GM12878 (cell line): ENCODE data around the gene ME2. TPM values are rescaled to one million over a fixed set of nuclear protein-coding genes. Genes with fewer than 3 reads are reported as not detected.

Source experiments
- ATAC-seq: fragments of 200-7000 bp; cut with Tn5 transposase; 3 replicates; pipeline ENCODE4 v1.9.1; 2020; ENCODE audit warnings: mild to moderate bottlenecking, moderate library complexity
- BruUV-seq: library from RNA; stranded (reverse); fragments of 400-500 nt; replicated peaks from 2 replicates; lab custom pipeline; 2021; lab: Mats Ljungman, UMichigan
- CTCF ChIA-PET: fragments of 300-600 bp; sonication (Branson Sonifier 250); formaldehyde crosslinking; extraction: SDS; loops from one replicate; lab custom pipeline; 2021; ENCODE audit warnings: inconsistent platforms; lab: Yijun Ruan, JAX
- POLR2A ChIA-PET: fragments of 350-600 bp; formaldehyde crosslinking; extraction: SDS; loops from one replicate; lab custom pipeline; 2021; ENCODE audit warnings: inconsistent platforms; lab: Charles Lee
- RAD21 ChIA-PET: fragments of 300-600 bp; sonication (Branson Sonifier 250); formaldehyde crosslinking; loops from one replicate; lab custom pipeline; 2023; ENCODE audit warnings: antibody characterized with exemption; ENCODE audit not compliant: unreplicated experiment; lab: Charles Lee
- SMC1A ChIA-PET: fragments of 300-600 bp; sonication (Branson Sonifier 250); formaldehyde crosslinking; loops from one replicate; lab custom pipeline; 2023; ENCODE audit not compliant: unreplicated experiment, uncharacterized antibody; lab: Charles Lee
- DNase-seq: peaks from one replicate; pipeline ENCODE4 v3.0.0-alpha.2; 2011; ENCODE audit warnings: low read depth, low spot score
- FAIRE-seq: peaks from 3 replicates; lab custom pipeline; 2011; peaks lifted over from hg19 to GRCh38; lab: Jason Lieb, UNC
- H2AFZ ChIP-seq: 2 replicates; pipeline ENCODE4 v1.6.0; 2011; ENCODE audit warnings: low read depth, low read length, control low read depth; ENCODE audit not compliant: control insufficient read depth
- H3K27ac ChIP-seq: 2 replicates; pipeline ENCODE4 v1.5.1; 2011; ENCODE audit warnings: control low read depth; ENCODE audit not compliant: control insufficient read depth, insufficient read depth
- H3K27me3 ChIP-seq, 2 experiments: replicated peaks in 1 of 2; 2 replicates each; pipeline versions ENCODE4 v1.6.0 to v1.6.1; 2011; ENCODE audit warnings: low read length in 1 of 2; ENCODE audit not compliant: control insufficient read depth in 2 of 2, insufficient read depth in 2 of 2
- H3K36me3 ChIP-seq, 2 experiments: 2 replicates each; pipeline ENCODE4 v1.5.1; 2011; ENCODE audit warnings: low read length in 1 of 2; ENCODE audit not compliant: control insufficient read depth in 2 of 2, insufficient read depth in 2 of 2
- H3K4me1 ChIP-seq: 2 replicates; pipeline ENCODE4 v1.6.1; 2011; ENCODE audit warnings: mild to moderate bottlenecking, low read length, moderate library complexity, mixed read lengths; ENCODE audit not compliant: control insufficient read depth, insufficient read depth
- H3K4me2 ChIP-seq: 2 replicates; pipeline ENCODE4 v1.6.0; 2011; ENCODE audit warnings: control low read depth; ENCODE audit not compliant: control insufficient read depth, insufficient read depth
- H3K4me3 ChIP-seq: fragments of 200-600 bp; sonication (generic); 2 replicates; pipeline ENCODE4 v1.5.1; 2016
- H3K79me2 ChIP-seq: 2 replicates; pipeline ENCODE4 v1.6.0; 2011; ENCODE audit warnings: low read length; ENCODE audit not compliant: control insufficient read depth, insufficient read depth
- H3K9ac ChIP-seq: 2 replicates; pipeline ENCODE4 v1.8.0; 2011; ENCODE audit warnings: low read length, control low read depth, mixed read lengths; ENCODE audit not compliant: control insufficient read depth, insufficient read depth
- H3K9me3 ChIP-seq: replicated peaks from 3 replicates; pipeline ENCODE4 v1.5.1; 2011; ENCODE audit warnings: mild to moderate bottlenecking, low read length; ENCODE audit not compliant: control insufficient read depth, insufficient read depth
- H4K20me1 ChIP-seq: 2 replicates; pipeline ENCODE4 v1.6.0; 2011; ENCODE audit not compliant: control insufficient read depth, insufficient read depth
- BMI1 ChIP-seq: fragments of 450-650 bp; IDR thresholded peaks from 2 replicates; pipeline ENCODE4 v1.6.1; 2016; ENCODE audit warnings: mild to moderate bottlenecking, moderate library complexity, borderline replicate concordance
- CHD4 ChIP-seq: fragments of 200-600 bp; sonication (generic); IDR thresholded peaks from 2 replicates; pipeline ENCODE4 v1.6.1; 2016; ENCODE audit warnings: mild to moderate bottlenecking
- FOXM1 ChIP-seq: IDR thresholded peaks from 2 replicates; pipeline ENCODE4 v1.6.1; 2012; ENCODE audit warnings: low read depth, mild to moderate bottlenecking, inconsistent platforms, low read length, moderate library complexity
- IKZF1 ChIP-seq: fragments of 450-650 bp; conservative IDR thresholded peaks from 2 replicates; pipeline ENCODE4 v1.6.1; 2017; ENCODE audit warnings: antibody characterized with exemption, mild to moderate bottlenecking
- NR2C2 ChIP-seq: IDR thresholded peaks from 2 replicates; pipeline ENCODE4 v1.6.1; 2011; ENCODE audit warnings: borderline replicate concordance, low read depth; ENCODE audit not compliant: control insufficient read depth, insufficient read length
- SPI1 ChIP-seq: IDR thresholded peaks from 2 replicates; pipeline ENCODE4 v1.6.1; 2011; ENCODE audit warnings: low read depth, mild to moderate bottlenecking, low read length, moderate library complexity, borderline replicate concordance; ENCODE audit not compliant: insufficient read depth
- TCF3 ChIP-seq: IDR thresholded peaks from 2 replicates; pipeline ENCODE4 v1.6.1; 2012; ENCODE audit warnings: low read depth, mild to moderate bottlenecking, low read length, borderline replicate concordance; ENCODE audit not compliant: insufficient read depth
- ZNF24 ChIP-seq: fragments of 450-650 bp; IDR thresholded peaks from 2 replicates; pipeline ENCODE4 v1.6.1; 2017; ENCODE audit warnings: antibody characterized with exemption, mild to moderate bottlenecking
- ZZZ3 ChIP-seq: IDR thresholded peaks from 2 replicates; pipeline ENCODE4 v1.6.1; 2011; ENCODE audit warnings: low read depth; ENCODE audit not compliant: control insufficient read depth, insufficient read length
- WGBS: methylation state at CpG from one replicate; pipeline ENCODE4 v1.1.6; 2016; ENCODE audit warnings: low lambda C conversion rate; ENCODE audit not compliant: insufficient replicate concordance, insufficient coverage; ENCODE audit errors: missing lambda C conversion rate; 5-methylcytosine and 5-hydroxymethylcytosine counted together
- in situ Hi-C: fragments of 300-500 bp; cut with MboI; formaldehyde crosslinking; loops from 9 replicates; pipeline ENCODE4 v1.14.3; 2018; ENCODE audit warnings: mixed read lengths
- intact Hi-C: fragments of 100-400 bp; cut with micrococcal nuclease; formaldehyde crosslinking; loops from one replicate; pipeline ENCODE4 v1.14.2; 2022; ENCODE audit not compliant: unreplicated experiment
- polyA plus RNA-seq, 11 experiments: library from polyadenylated mRNA; depleted of rRNA in 4 of 11; unstranded in 6 of 11; stranded (reverse) in 5 of 11; fragments of >200 nt; fragmentation: Nextera tagmentation in 4 of 11; fragmentation: Illumina TruSeq in 1 of 11; extraction: Ambion mirVana in 4 of 11; extraction: Trizol in 1 of 11; gene quantifications; 1 replicate in 1 of 11; 2 replicates in 10 of 11; pipeline versions ENCODE4 v1.2.1 to v1.2.3, GENCODE V29; 2011 to 2016; ENCODE audit warnings: inconsistent platforms in 2 of 11, missing spikeins in 2 of 11, low read depth in 1 of 11
- total RNA-seq, 4 experiments: library from RNA; depleted of rRNA in 3 of 4; stranded (reverse); fragments of >200 nt in 3 of 4; fragmentation: Illumina TruSeq in 1 of 4; extraction: Trizol in 1 of 4; gene quantifications; 2 replicates each; pipeline versions ENCODE4 v1.2.1 to v1.2.3, GENCODE V29; 2013 to 2021
- TF ChIP-seq, protein P1 (sequence below): fragments of 450-650 bp; IDR thresholded peaks from 2 replicates; pipeline ENCODE4 v1.6.1; 2017; ENCODE audit warnings: borderline replicate concordance
- TF ChIP-seq, protein P2 (sequence below): IDR thresholded peaks from 2 replicates; pipeline ENCODE4 v1.6.1; 2011; ENCODE audit warnings: borderline replicate concordance, low read depth, mild to moderate bottlenecking, moderate library complexity, low read length; ENCODE audit not compliant: insufficient read depth, poor library complexity, severe bottlenecking

Gene ME2
- total and polyA plus RNA-seq, 10 of the 15 experiments (the other 5 are each of a cell fraction or from before 2014, with no cell fraction given), result 41.3 to 155 (median 133) TPM

- ChIA-PET CTCF (interaction anchor here (1.5 kb wide), 1 partner anchor 19 kb away, joined by 4 read pairs; no protein-coding TSS in a partner anchor), RAD21 (no interaction called here), POLR2A (interaction anchor here (0.5 kb wide), 1 partner anchor 1479 kb away, joined by 3 read pairs; no protein-coding TSS in a partner anchor), SMC1A (interaction anchor here (1.1 kb wide), 1 partner anchor 54 kb away, joined by 3 read pairs; no protein-coding TSS in a partner anchor)
- WGBS, result 98% methylated on average over 6 of the region's 6 CpGs
- FAIRE-seq (no peak), DNase-seq (no peak), ATAC-seq (no peak)
- BruUV-seq, result no TSS peak
- in situ Hi-C loops (no loop called here), intact Hi-C loops (no loop called here)
- no peak overlapping the region for H2AFZ ChIP-seq
- H3K27me3 ChIP-seq, result no peaks in the 10 kb centered on the region
- H3K4me1 ChIP-seq, result no peaks in the 10 kb centered on the region
- H3K27ac ChIP-seq, result no peak overlapping the region
- no peak overlapping the region for H3K9ac ChIP-seq
- peaks cover 0 to 6% of the 10 kb centered on the region in 2 experiments; a peak in 2 of 4 replicates for H3K36me3 ChIP-seq
- no peak overlapping the region for H3K4me2 ChIP-seq
- no peaks in the 10 kb centered on the region for H4K20me1 ChIP-seq
- no peaks in the 10 kb centered on the region for H3K79me2 ChIP-seq
- H3K4me3 ChIP-seq, result no peak overlapping the region
- no peaks in the 10 kb centered on the region for H3K9me3 ChIP-seq
- TF ChIP-seq, protein P1, sequence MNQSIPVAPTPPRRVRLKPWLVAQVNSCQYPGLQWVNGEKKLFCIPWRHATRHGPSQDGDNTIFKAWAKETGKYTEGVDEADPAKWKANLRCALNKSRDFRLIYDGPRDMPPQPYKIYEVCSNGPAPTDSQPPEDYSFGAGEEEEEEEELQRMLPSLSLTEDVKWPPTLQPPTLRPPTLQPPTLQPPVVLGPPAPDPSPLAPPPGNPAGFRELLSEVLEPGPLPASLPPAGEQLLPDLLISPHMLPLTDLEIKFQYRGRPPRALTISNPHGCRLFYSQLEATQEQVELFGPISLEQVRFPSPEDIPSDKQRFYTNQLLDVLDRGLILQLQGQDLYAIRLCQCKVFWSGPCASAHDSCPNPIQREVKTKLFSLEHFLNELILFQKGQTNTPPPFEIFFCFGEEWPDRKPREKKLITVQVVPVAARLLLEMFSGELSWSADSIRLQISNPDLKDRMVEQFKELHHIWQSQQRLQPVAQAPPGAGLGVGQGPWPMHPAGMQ, result no peak
- no peak for TF ChIP-seq FOXM1
Observed at GRCh38 chr18:50934545-50935211, 55.8 kb downstream of the ME2 start.

DNA sequence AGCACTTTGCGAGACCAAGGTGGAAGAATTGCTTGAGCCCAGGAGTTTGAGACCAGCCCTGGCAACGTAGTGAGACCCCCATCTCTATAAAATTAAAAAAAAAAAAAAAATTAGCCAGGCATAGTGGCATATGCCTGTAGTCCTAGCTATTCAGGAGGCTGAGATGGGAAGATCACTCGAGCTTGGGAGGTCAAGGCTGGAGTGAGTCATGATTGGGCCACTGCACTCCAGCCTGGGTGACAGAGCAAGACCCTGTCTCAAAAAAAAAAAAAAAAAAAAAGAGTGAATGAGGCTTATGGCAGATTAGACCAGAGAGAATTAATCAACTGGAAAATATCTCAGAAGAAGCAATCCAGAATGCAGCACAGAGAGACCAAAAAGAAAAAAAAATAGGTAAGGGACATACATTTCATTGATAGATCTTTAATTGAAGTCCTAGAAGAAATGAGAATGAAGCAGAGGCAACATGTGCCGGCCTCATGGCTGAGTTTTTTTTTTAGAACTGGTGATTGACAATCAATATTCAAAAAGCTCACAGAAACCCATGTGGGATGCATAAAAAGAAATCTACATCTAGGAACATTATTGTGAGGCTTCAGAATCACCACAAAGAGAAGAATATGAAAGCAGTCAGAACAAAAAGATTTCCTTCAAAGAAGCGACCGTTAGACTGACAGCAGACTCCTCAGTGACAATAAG, 56.7 kb downstream of the ME2 start:
- RAD21 ChIA-PET, result no interaction called here
- H3K79me2 ChIP-seq, result no peaks in the 10 kb centered on the region
- DNase-seq (no peak), FAIRE-seq (no peak), ATAC-seq (no peak)
- no peaks in the 10 kb centered on the region for H3K27me3 ChIP-seq
- no peaks in the 10 kb centered on the region for H4K20me1 ChIP-seq
- no peak overlapping the region for H3K4me3 ChIP-seq
- H3K36me3 ChIP-seq, result peaks cover 1 to 8% of the 10 kb centered on the region in 2 experiments; a peak in 3 of 4 replicates
- CTCF ChIA-PET, result no interaction called here
- intact Hi-C loops (no loop called here), in situ Hi-C loops (no loop called here)
- 98% methylated on average over 5 of the region's 6 CpGs for WGBS
- no peak overlapping the region for H2AFZ ChIP-seq
- H3K9me3 ChIP-seq, result no peaks in the 10 kb centered on the region
- POLR2A ChIA-PET, result interaction anchor here (0.7 to 1.0 kb wide), 2 partner anchors 29 to 980 kb away, joined by 3 read pairs; no protein-coding TSS in a partner anchor
- no peak overlapping the region for H3K9ac ChIP-seq
- H3K27ac ChIP-seq, result no peak overlapping the region
- H3K4me1 ChIP-seq, result no peaks in the 10 kb centered on the region
- no TSS peak for BruUV-seq
- no peak overlapping the region for H3K4me2 ChIP-seq
- SMC1A ChIA-PET, result interaction anchor here (0.6 to 0.7 kb wide), 2 partner anchors 193 to 742 kb away, joined by 3 read pairs; no protein-coding TSS in a partner anchor
- no peak for TF ChIP-seq TCF3
- TF ChIP-seq BMI1, result no peak
- no peak for TF ChIP-seq IKZF1
- no peak for TF ChIP-seq SPI1
- TF ChIP-seq NR2C2, result no peak
- TF ChIP-seq CHD4, result no peak
- TF ChIP-seq ZNF24, result no peak
- TF ChIP-seq, protein P2, sequence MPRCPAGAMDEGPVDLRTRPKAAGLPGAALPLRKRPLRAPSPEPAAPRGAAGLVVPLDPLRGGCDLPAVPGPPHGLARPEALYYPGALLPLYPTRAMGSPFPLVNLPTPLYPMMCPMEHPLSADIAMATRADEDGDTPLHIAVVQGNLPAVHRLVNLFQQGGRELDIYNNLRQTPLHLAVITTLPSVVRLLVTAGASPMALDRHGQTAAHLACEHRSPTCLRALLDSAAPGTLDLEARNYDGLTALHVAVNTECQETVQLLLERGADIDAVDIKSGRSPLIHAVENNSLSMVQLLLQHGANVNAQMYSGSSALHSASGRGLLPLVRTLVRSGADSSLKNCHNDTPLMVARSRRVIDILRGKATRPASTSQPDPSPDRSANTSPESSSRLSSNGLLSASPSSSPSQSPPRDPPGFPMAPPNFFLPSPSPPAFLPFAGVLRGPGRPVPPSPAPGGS, result no peak
- TF ChIP-seq ZZZ3, result no peak
